Naive B cell (primary cell): ENCODE results near the gene ZBTB9. TPM values are rescaled to one million over a fixed set of nuclear protein-coding genes. Genes with fewer than 3 reads are reported as not detected.

Experiments used
- ATAC-seq, 2 donors: fragments of 150-1000 bp; cut with Tn5 transposase; 2 replicates each; pipeline ENCODE4 v1.10.0; 2021; ENCODE audit warnings: low read depth in 2 of 2, mild to moderate bottlenecking in 2 of 2, moderate library complexity in 2 of 2
- DNase-seq: peaks from one replicate; pipeline ENCODE4 v3.0.0; 2022
- H3K27ac Mint-ChIP-seq, 6 donors: one replicate each; pipeline ENCODE4 v1.8.0; 2020 to 2022; ENCODE audit warnings: mild to moderate bottlenecking in 6 of 6, mixed read lengths in 6 of 6, moderate library complexity in 5 of 6, inconsistent platforms in 2 of 6
- H3K27me3 Mint-ChIP-seq, 3 donors: one replicate each; pipeline ENCODE4 v1.8.0; 2021 to 2022; ENCODE audit warnings: mixed read lengths in 3 of 3, mild to moderate bottlenecking in 1 of 3
- H3K36me3 Mint-ChIP-seq, 2 donors: one replicate each; pipeline ENCODE4 v1.8.0; 2020 to 2022; ENCODE audit warnings: mixed read lengths in 2 of 2, inconsistent platforms in 1 of 2, mild to moderate bottlenecking in 1 of 2
- H3K4me1 Mint-ChIP-seq, 3 donors: one replicate each; pipeline ENCODE4 v1.8.0; 2020 to 2022; ENCODE audit warnings: mixed read lengths in 3 of 3, inconsistent platforms in 1 of 3, mild to moderate bottlenecking in 1 of 3, moderate library complexity in 1 of 3
- H3K4me3 Mint-ChIP-seq, 8 donors: one replicate each; pipeline ENCODE4 v1.8.0; 2020 to 2022; ENCODE audit warnings: mild to moderate bottlenecking in 8 of 8, mixed read lengths in 8 of 8, moderate library complexity in 8 of 8, inconsistent platforms in 2 of 8
- H3K9me3 Mint-ChIP-seq, 7 donors: one replicate each; pipeline ENCODE4 v1.8.0; 2020 to 2022; ENCODE audit warnings: mixed read lengths in 7 of 7, mild to moderate bottlenecking in 5 of 7, inconsistent platforms in 2 of 7, moderate library complexity in 1 of 7
- polyA plus RNA-seq, 6 donors: library from polyadenylated mRNA; unstranded; fragments of 300-500 nt; fragmentation: Illumina TruSeq; gene quantifications; one replicate each; pipeline ENCODE4 v1.2.3, GENCODE V29; 2021; ENCODE audit warnings: low read depth in 6 of 6

Gene ZBTB9
- polyA plus RNA-seq, 6 donors from 2014 or later = 4.8 to 9.7 (median 7.0) TPM

GRCh38 chr6:33424855-33425667, 29.3 kb upstream of the ZBTB9 start:
- peak overlapping the region; percentile 94 to 99 (median 98) for H3K27ac Mint-ChIP-seq
- H3K36me3 Mint-ChIP-seq = no peaks in the 10 kb centered on the region
- no peaks in the 10 kb centered on the region for H3K9me3 Mint-ChIP-seq
- ATAC-seq (no peak), DNase-seq (no peak)
- H3K4me1 Mint-ChIP-seq = peaks cover 57 to 63% (median 58%) of the 10 kb centered on the region in 3 donors
- peak overlapping the region; percentile 83 to 99 (median 94) for H3K4me3 Mint-ChIP-seq
- H3K27me3 Mint-ChIP-seq = peaks cover 0 to 8% (median 8%) of the 10 kb centered on the region in 3 donors

- H3K36me3 Mint-ChIP-seq = no peaks in the 10 kb centered on the region
- H3K9me3 Mint-ChIP-seq = no peaks in the 10 kb centered on the region
- peak overlapping the region; percentile 83 to 99 (median 94) for H3K4me3 Mint-ChIP-seq
- peaks cover 66 to 69% (median 66%) of the 10 kb centered on the region in 3 donors for H3K4me1 Mint-ChIP-seq
- peak; percentile 72 for DNase-seq
- peak; percentile 42 to 48 for ATAC-seq
- H3K27ac Mint-ChIP-seq = peak overlapping the region; percentile 94 to 99 (median 98)
- peaks cover 0 to 8% (median 5%) of the 10 kb centered on the region in 3 donors for H3K27me3 Mint-ChIP-seq
Measured at GRCh38 chr6:33425668-33426577, 28.5 kb upstream of the ZBTB9 start.

- Mint-ChIP-seq H3K4me3 (peak overlapping the region; percentile 83 to 99 (median 94)), H3K27ac (peak overlapping the region; percentile 97 to 99 (median 99)), H3K4me1 (peaks cover 74 to 78% (median 75%) of the 10 kb centered on the region in 3 donors), H3K36me3 (no peaks in the 10 kb centered on the region), H3K9me3 (no peaks in the 10 kb centered on the region), H3K27me3 (no peaks in the 10 kb centered on the region)
- DNase-seq = peak; percentile 50
- ATAC-seq = peak; percentile 24 to 29
Measured at GRCh38 chr6:33426590-33427511, 27.5 kb upstream of the ZBTB9 start.

GRCh38 chr6:33427585-33428223, 26.7 kb upstream of the ZBTB9 start:
- Mint-ChIP-seq H3K4me1 (peaks cover 83 to 87% (median 84%) of the 10 kb centered on the region in 3 donors), H3K9me3 (peaks cover 0 to 1% (median 0%) of the 10 kb centered on the region in 7 donors), H3K27ac (peak overlapping the region; percentile 97 to 99 (median 99)), H3K36me3 (no peaks in the 10 kb centered on the region), H3K4me3 (peak overlapping the region; percentile 90 to 99 (median 94)), H3K27me3 (no peaks in the 10 kb centered on the region)
- ATAC-seq (peak; percentile 14 to 17), DNase-seq (peak; percentile 74)

- no peaks in the 10 kb centered on the region for H3K27me3 Mint-ChIP-seq
- peaks cover 87 to 94% (median 91%) of the 10 kb centered on the region in 3 donors for H3K4me1 Mint-ChIP-seq
- H3K36me3 Mint-ChIP-seq = no peaks in the 10 kb centered on the region
- ATAC-seq = peak; percentile 16 to 24
- DNase-seq = peak; percentile 52
- H3K9me3 Mint-ChIP-seq = peaks cover 0 to 1% (median 0%) of the 10 kb centered on the region in 7 donors
- H3K4me3 Mint-ChIP-seq = peak overlapping the region; percentile 85 to 97 (median 91)
- H3K27ac Mint-ChIP-seq = peak overlapping the region; percentile 71 to 98 (median 92)
Measured at GRCh38 chr6:33428224-33428965, 26.0 kb upstream of the ZBTB9 start.

- DNase-seq (no peak), ATAC-seq (no peak)
- Mint-ChIP-seq H3K4me1 (peaks cover 86 to 94% (median 93%) of the 10 kb centered on the region in 3 donors), H3K4me3 (peak overlapping the region; percentile 85 to 97 (median 91)), H3K9me3 (peaks cover 0 to 1% (median 0%) of the 10 kb centered on the region in 7 donors), H3K36me3 (no peaks in the 10 kb centered on the region), H3K27me3 (no peaks in the 10 kb centered on the region), H3K27ac (peak overlapping the region; percentile 76 to 98 (median 92))
Measured at GRCh38 chr6:33428966-33429749, 25.2 kb upstream of the ZBTB9 start.

GRCh38 chr6:33429750-33430052, 24.7 kb upstream of the ZBTB9 start:
- ATAC-seq = no peak
- H3K4me1 Mint-ChIP-seq = peaks cover 81 to 91% (median 91%) of the 10 kb centered on the region in 3 donors
- peak overlapping the region in 5 of 6 donors; percentile 73 to 98 (median 95) for H3K27ac Mint-ChIP-seq
- no peak for DNase-seq
- H3K36me3 Mint-ChIP-seq = no peaks in the 10 kb centered on the region
- peaks cover 0 to 1% (median 0%) of the 10 kb centered on the region in 7 donors for H3K9me3 Mint-ChIP-seq
- H3K4me3 Mint-ChIP-seq = peak overlapping the region; percentile 48 to 97 (median 90)
- no peaks in the 10 kb centered on the region for H3K27me3 Mint-ChIP-seq

- peaks cover 78 to 89% (median 87%) of the 10 kb centered on the region in 3 donors for H3K4me1 Mint-ChIP-seq
- no peaks in the 10 kb centered on the region for H3K27me3 Mint-ChIP-seq
- H3K9me3 Mint-ChIP-seq = peaks cover 0 to 1% (median 0%) of the 10 kb centered on the region in 7 donors
- H3K36me3 Mint-ChIP-seq = no peaks in the 10 kb centered on the region
- peak overlapping the region; percentile 48 to 97 (median 90) for H3K4me3 Mint-ChIP-seq
- ATAC-seq = no peak
- H3K27ac Mint-ChIP-seq = peak overlapping the region in 5 of 6 donors; percentile 87 to 98 (median 96)
- no peak for DNase-seq
Measured at GRCh38 chr6:33430334-33430733, 24.0 kb upstream of the ZBTB9 start.

GRCh38 chr6:33430991-33431879, 23.1 kb upstream of the ZBTB9 start:
- H3K9me3 Mint-ChIP-seq = peaks cover 0 to 1% (median 0%) of the 10 kb centered on the region in 7 donors
- ATAC-seq (peak; percentile 58 to 60), DNase-seq (peak; percentile 81)
- H3K36me3 Mint-ChIP-seq = no peaks in the 10 kb centered on the region
- H3K4me1 Mint-ChIP-seq = peaks cover 75 to 84% (median 83%) of the 10 kb centered on the region in 3 donors
- H3K27me3 Mint-ChIP-seq = no peaks in the 10 kb centered on the region
- H3K27ac Mint-ChIP-seq = peak overlapping the region; percentile 56 to 98 (median 96)
- H3K4me3 Mint-ChIP-seq = peak overlapping the region; percentile 86 to 97 (median 90)

GRCh38 chr6:33431880-33432541, 22.4 kb upstream of the ZBTB9 start:
- DNase-seq (peak; percentile 63), ATAC-seq (peak; percentile 44 to 45)
- peaks cover 68 to 76% (median 76%) of the 10 kb centered on the region in 3 donors for H3K4me1 Mint-ChIP-seq
- no peaks in the 10 kb centered on the region for H3K27me3 Mint-ChIP-seq
- peak overlapping the region; percentile 76 to 98 (median 95) for H3K27ac Mint-ChIP-seq
- peak overlapping the region; percentile 68 to 97 (median 90) for H3K4me3 Mint-ChIP-seq
- H3K9me3 Mint-ChIP-seq = peaks cover 0 to 1% (median 0%) of the 10 kb centered on the region in 7 donors
- H3K36me3 Mint-ChIP-seq = peaks cover 5% of the 10 kb centered on the region in 2 donors
